ENCODE data around the gene NLRC5.
"Not testable (repeated sequence)": the region's sequence is repeated elsewhere in the genome, so short reads cannot be mapped to it uniquely, and the experiment has no call there.

DNA sequence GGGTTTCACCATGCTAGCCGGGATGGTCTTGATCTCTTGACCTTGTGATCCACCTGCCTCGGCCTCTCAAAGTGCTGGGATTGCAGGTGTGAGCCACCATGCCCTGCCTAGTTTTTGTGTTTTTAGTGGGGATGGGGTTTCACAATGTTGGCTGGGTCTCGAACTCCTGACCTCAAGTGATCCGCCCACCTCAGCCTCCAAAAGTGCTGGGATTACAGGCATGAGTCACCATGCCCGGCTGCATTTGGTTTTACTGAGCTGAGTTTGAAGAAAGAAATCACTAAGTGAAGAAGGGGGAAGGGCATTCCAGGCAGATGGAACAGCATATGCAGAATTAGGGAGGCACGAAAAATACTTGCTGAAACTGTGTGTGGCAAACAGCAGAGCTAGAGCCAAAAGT is 110.6 kb downstream of the NLRC5 start:
- TF ChIP-seq, protein P1, sequence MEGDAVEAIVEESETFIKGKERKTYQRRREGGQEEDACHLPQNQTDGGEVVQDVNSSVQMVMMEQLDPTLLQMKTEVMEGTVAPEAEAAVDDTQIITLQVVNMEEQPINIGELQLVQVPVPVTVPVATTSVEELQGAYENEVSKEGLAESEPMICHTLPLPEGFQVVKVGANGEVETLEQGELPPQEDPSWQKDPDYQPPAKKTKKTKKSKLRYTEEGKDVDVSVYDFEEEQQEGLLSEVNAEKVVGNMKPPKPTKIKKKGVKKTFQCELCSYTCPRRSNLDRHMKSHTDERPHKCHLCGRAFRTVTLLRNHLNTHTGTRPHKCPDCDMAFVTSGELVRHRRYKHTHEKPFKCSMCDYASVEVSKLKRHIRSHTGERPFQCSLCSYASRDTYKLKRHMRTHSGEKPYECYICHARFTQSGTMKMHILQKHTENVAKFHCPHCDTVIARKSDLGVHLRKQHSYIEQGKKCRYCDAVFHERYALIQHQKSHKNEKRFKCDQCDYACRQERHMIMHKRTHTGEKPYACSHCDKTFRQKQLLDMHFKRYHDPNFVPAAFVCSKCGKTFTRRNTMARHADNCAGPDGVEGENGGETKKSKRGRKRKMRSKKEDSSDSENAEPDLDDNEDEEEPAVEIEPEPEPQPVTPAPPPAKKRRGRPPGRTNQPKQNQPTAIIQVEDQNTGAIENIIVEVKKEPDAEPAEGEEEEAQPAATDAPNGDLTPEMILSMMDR (conservative IDR thresholded peaks at IDR 0.05; ENCODE audit: low read length): not testable (repeated sequence)
- TF ChIP-seq EZH2phosphoT487 (IDR thresholded peaks at IDR 0.05; ENCODE audit: borderline replicate concordance, low read depth, low read length): not testable (repeated sequence)
